Measurements from ENCODE around the gene CSNK2B. TPM values are rescaled to one million over a fixed set of nuclear protein-coding genes. Genes with fewer than 3 reads are reported as not detected.

CSNK2B gene
- total RNA-seq, 1 donor from 2014 or later, result 126 TPM

DNA sequence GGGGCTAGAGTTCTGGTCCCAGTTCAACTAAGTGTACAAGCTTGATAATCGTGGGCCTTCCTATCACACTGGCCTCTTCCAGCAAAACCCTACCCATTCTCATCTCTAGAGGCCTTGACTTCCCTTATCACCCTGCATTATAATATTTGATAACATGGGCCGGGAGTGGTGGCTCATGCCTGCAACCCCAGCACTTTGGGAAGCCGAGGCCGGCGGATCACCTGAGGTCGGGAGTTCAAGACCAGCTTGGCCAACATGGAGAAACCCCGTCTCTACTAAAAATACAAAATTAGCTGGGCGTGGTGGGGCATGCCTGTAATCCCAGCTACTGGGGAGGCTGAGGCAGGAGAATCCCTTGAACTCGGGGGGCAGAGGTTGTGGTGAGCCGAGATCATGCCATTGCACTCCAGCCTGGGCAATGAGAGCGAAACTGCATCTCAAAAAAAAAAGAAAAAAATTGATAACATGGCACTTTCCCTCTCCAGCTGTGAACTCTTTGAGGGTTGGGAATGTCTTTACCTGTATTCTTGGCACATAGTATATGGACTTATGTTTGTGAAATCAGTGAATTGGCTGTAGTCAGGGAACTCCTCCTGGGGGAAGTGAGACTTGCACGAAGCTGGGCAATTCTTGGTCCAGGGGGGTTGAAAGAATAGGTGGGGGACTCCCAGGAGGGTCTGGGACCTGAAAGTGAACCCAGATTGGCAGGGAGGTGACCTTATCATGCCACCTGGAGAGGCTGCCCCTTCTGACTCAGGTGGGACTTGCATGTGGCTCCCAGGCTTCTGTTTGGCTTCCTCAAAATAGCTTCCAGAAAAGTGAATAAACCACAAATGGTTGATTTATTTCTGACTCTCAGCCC lies 4.4 kb upstream of the CSNK2B start:
- Mint-ChIP-seq H3K36me3 (peaks cover 24% of the 10 kb centered on the region), H3K27me3 (ENCODE audit: insufficient read depth, low read depth) (peaks cover 6% of the 10 kb centered on the region), H3K4me1 (peaks cover 64% of the 10 kb centered on the region), H3K9me3 (no peaks in the 10 kb centered on the region), H3K27ac (peak overlapping the region; percentile 80), H3K4me3 (peak overlapping the region; percentile 92)
- no peaks in the 10 kb centered on the region for H3K9me3 ChIP-seq (ENCODE audit: low read depth)
- H3F3A ChIP-seq (ENCODE audit: low read depth), result peaks cover 38% of the 10 kb centered on the region
- no peak overlapping the region for H3K9ac ChIP-seq
- no peak overlapping the region for H2AFZ ChIP-seq (replicated peaks)
- peaks cover 31% of the 10 kb centered on the region for H3K4me1 ChIP-seq
- peaks cover 10% of the 10 kb centered on the region for H4K20me1 ChIP-seq (ENCODE audit: low read depth)
- peak overlapping the region; percentile 97 for H3K4me2 ChIP-seq
- no peak for DNase-seq (ENCODE audit: low spot score)
- H3K27me3 ChIP-seq, result no peaks in the 10 kb centered on the region
- peaks cover 61% of the 10 kb centered on the region for H3K79me2 ChIP-seq (ENCODE audit: low read depth)
- TF ChIP-seq CTCF (IDR thresholded peaks at IDR 0.05), result no peak
- no peak for TF ChIP-seq EZH2 (IDR thresholded peaks at IDR 0.05)
- TF ChIP-seq EZH2phosphoT487 (IDR thresholded peaks at IDR 0.05), result no peak
- peak overlapping the region; percentile 73 for H3K4me3 ChIP-seq
- H3K36me3 ChIP-seq, result no peaks in the 10 kb centered on the region
- H3K27ac ChIP-seq, result no peak overlapping the region

GRCh38 chr6:31662124-31662723 lies 3.7 kb upstream of the CSNK2B start:
- H3K27me3 Mint-ChIP-seq (ENCODE audit: insufficient read depth, low read depth), result peaks cover 6% of the 10 kb centered on the region

GRCh38 chr6:31663126-31663960 lies 2.5 kb upstream of the CSNK2B start:
- H3F3A ChIP-seq (ENCODE audit: low read depth), result peaks cover 38% of the 10 kb centered on the region
- H3K4me1 Mint-ChIP-seq, result peaks cover 59% of the 10 kb centered on the region
- peak overlapping the region; percentile 97 for H3K4me3 Mint-ChIP-seq
- no peaks in the 10 kb centered on the region for H3K36me3 ChIP-seq
- H4K20me1 ChIP-seq (ENCODE audit: low read depth), result peaks cover 10% of the 10 kb centered on the region
- H3K27me3 ChIP-seq, result no peaks in the 10 kb centered on the region
- no peak overlapping the region for H3K27ac ChIP-seq
- TF ChIP-seq CTCF (IDR thresholded peaks at IDR 0.05) (no peak), EZH2 (IDR thresholded peaks at IDR 0.05) (no peak), EZH2phosphoT487 (IDR thresholded peaks at IDR 0.05) (no peak)
- H3K4me3 ChIP-seq, result peak overlapping the region; percentile 90
- DNase-seq (ENCODE audit: low spot score), result no peak
- no peaks in the 10 kb centered on the region for H3K9me3 Mint-ChIP-seq
- peak overlapping the region; percentile 85 for H3K4me2 ChIP-seq
- H3K79me2 ChIP-seq (ENCODE audit: low read depth), result peaks cover 71% of the 10 kb centered on the region
- H3K9ac ChIP-seq, result peak overlapping the region; percentile 54
- H3K9me3 ChIP-seq (ENCODE audit: low read depth), result no peaks in the 10 kb centered on the region
- no peak overlapping the region for H3K27ac Mint-ChIP-seq
- H3K27me3 Mint-ChIP-seq (ENCODE audit: insufficient read depth, low read depth), result peaks cover 5% of the 10 kb centered on the region
- H3K36me3 Mint-ChIP-seq, result peaks cover 17% of the 10 kb centered on the region
- no peak overlapping the region for H2AFZ ChIP-seq (replicated peaks)
- H3K4me1 ChIP-seq, result peaks cover 31% of the 10 kb centered on the region

More at GRCh38 chr6:31662124-31662723, 3.7 kb upstream of the CSNK2B start:
- Histone ChIP-seq H3K9me3 (ENCODE audit: low read depth) (no peaks in the 10 kb centered on the region), H3F3A (ENCODE audit: low read depth) (peaks cover 38% of the 10 kb centered on the region), H4K20me1 (ENCODE audit: low read depth) (peaks cover 10% of the 10 kb centered on the region), H3K27me3 (no peaks in the 10 kb centered on the region), H3K4me1 (peaks cover 31% of the 10 kb centered on the region), H3K27ac (no peak overlapping the region), H3K9ac (no peak overlapping the region), H3K36me3 (no peaks in the 10 kb centered on the region), H3K79me2 (ENCODE audit: low read depth) (peaks cover 68% of the 10 kb centered on the region), H2AFZ (replicated peaks) (no peak overlapping the region), H3K4me3 (no peak overlapping the region), H3K4me2 (no peak overlapping the region)
- Mint-ChIP-seq H3K27ac (peak overlapping the region; percentile 34), H3K36me3 (peaks cover 24% of the 10 kb centered on the region), H3K9me3 (no peaks in the 10 kb centered on the region), H3K4me3 (peak overlapping the region; percentile 59), H3K4me1 (peaks cover 68% of the 10 kb centered on the region)
- DNase-seq (ENCODE audit: low spot score), result no peak
- TF ChIP-seq EZH2phosphoT487 (IDR thresholded peaks at IDR 0.05) (no peak), EZH2 (IDR thresholded peaks at IDR 0.05) (no peak)
